ENCODE results near the gene HSD17B8. TPM values are rescaled to one million over a fixed set of nuclear protein-coding genes. Genes with fewer than 3 reads are reported as not detected.

The HSD17B8 gene
- total RNA-seq, 1 experiment from 2014 or later: 7.4 TPM

GRCh38 chr6:33164665-33165373 lies 39.6 kb upstream of the HSD17B8 start:
- intact Hi-C loops (cut with micrococcal nuclease; ENCODE audit: unreplicated experiment): no loop called here
- BruUV-seq (replicated peaks): no TSS peak
- Histone ChIP-seq H3K27ac (ENCODE audit: low read length) (no peak overlapping the region), H3K4me3 (ENCODE audit: low read depth in 2 of 2, low read length in 2 of 2) (no peak overlapping the region), H3K4me1 (ENCODE audit: control insufficient read depth, insufficient read depth, low read length) (peaks cover 13% of the 10 kb centered on the region), H3K36me3 (ENCODE audit: control insufficient read depth, insufficient read depth, low read length) (no peaks in the 10 kb centered on the region), H3K9me3 (ENCODE audit: control insufficient read depth, insufficient read depth, low read depth, low read length) (no peaks in the 10 kb centered on the region), H3K27me3 (ENCODE audit: control insufficient read depth, insufficient read depth, low read length) (no peaks in the 10 kb centered on the region)
- ChIA-PET POLR2A (no interaction called here), CTCF (interaction anchor here (0.5 kb wide), 1 partner anchor 63 kb away, joined by 3 read pairs; no protein-coding TSS in a partner anchor)
- DNase-seq (ENCODE audit: low read depth, low spot score): no peak
- ATAC-seq: no peak
- in situ Hi-C loops (cut with HindIII; ENCODE audit: low pct_unique_long_range_greater_than_20kb, low sequenced_read_pairs): no loop called here
- no peak for TF ChIP-seq POLR2AphosphoS5 (IDR thresholded peaks at IDR 0.05; ENCODE audit: low read depth, low read length)
- TF ChIP-seq SIN3A (IDR thresholded peaks at IDR 0.05; ENCODE audit: borderline replicate concordance, insufficient read depth, low read depth, low read length): no peak
- TF ChIP-seq, protein P1, sequence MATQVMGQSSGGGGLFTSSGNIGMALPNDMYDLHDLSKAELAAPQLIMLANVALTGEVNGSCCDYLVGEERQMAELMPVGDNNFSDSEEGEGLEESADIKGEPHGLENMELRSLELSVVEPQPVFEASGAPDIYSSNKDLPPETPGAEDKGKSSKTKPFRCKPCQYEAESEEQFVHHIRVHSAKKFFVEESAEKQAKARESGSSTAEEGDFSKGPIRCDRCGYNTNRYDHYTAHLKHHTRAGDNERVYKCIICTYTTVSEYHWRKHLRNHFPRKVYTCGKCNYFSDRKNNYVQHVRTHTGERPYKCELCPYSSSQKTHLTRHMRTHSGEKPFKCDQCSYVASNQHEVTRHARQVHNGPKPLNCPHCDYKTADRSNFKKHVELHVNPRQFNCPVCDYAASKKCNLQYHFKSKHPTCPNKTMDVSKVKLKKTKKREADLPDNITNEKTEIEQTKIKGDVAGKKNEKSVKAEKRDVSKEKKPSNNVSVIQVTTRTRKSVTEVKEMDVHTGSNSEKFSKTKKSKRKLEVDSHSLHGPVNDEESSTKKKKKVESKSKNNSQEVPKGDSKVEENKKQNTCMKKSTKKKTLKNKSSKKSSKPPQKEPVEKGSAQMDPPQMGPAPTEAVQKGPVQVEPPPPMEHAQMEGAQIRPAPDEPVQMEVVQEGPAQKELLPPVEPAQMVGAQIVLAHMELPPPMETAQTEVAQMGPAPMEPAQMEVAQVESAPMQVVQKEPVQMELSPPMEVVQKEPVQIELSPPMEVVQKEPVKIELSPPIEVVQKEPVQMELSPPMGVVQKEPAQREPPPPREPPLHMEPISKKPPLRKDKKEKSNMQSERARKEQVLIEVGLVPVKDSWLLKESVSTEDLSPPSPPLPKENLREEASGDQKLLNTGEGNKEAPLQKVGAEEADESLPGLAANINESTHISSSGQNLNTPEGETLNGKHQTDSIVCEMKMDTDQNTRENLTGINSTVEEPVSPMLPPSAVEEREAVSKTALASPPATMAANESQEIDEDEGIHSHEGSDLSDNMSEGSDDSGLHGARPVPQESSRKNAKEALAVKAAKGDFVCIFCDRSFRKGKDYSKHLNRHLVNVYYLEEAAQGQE (IDR thresholded peaks at IDR 0.05; ENCODE audit: insufficient read depth in 1 of 2, low read depth in 2 of 2, low read length in 1 of 2): no peak
- TF ChIP-seq, protein P2, sequence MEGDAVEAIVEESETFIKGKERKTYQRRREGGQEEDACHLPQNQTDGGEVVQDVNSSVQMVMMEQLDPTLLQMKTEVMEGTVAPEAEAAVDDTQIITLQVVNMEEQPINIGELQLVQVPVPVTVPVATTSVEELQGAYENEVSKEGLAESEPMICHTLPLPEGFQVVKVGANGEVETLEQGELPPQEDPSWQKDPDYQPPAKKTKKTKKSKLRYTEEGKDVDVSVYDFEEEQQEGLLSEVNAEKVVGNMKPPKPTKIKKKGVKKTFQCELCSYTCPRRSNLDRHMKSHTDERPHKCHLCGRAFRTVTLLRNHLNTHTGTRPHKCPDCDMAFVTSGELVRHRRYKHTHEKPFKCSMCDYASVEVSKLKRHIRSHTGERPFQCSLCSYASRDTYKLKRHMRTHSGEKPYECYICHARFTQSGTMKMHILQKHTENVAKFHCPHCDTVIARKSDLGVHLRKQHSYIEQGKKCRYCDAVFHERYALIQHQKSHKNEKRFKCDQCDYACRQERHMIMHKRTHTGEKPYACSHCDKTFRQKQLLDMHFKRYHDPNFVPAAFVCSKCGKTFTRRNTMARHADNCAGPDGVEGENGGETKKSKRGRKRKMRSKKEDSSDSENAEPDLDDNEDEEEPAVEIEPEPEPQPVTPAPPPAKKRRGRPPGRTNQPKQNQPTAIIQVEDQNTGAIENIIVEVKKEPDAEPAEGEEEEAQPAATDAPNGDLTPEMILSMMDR (IDR thresholded peaks at IDR 0.05): no peak
- no peak for TF ChIP-seq TCF7L2 (IDR thresholded peaks at IDR 0.05; ENCODE audit: low read depth, low read length)

- POLR2A ChIA-PET: no interaction called here
- in situ Hi-C loops (cut with HindIII; ENCODE audit: low pct_unique_long_range_greater_than_20kb, low sequenced_read_pairs): no loop called here
Observed at GRCh38 chr6:33165581-33166258, 38.7 kb upstream of the HSD17B8 start.

More at GRCh38 chr6:33165581-33166258, 38.7 kb upstream of the HSD17B8 start:
- Histone ChIP-seq H3K9me3 (ENCODE audit: control insufficient read depth, insufficient read depth, low read depth, low read length) (no peaks in the 10 kb centered on the region), H3K27me3 (ENCODE audit: control insufficient read depth, insufficient read depth, low read length) (no peaks in the 10 kb centered on the region), H3K27ac (ENCODE audit: low read length) (no peak overlapping the region), H3K36me3 (ENCODE audit: control insufficient read depth, insufficient read depth, low read length) (no peaks in the 10 kb centered on the region), H3K4me3 (ENCODE audit: low read depth in 2 of 2, low read length in 2 of 2) (no peak overlapping the region), H3K4me1 (ENCODE audit: control insufficient read depth, insufficient read depth, low read length) (peaks cover 13% of the 10 kb centered on the region)
- ATAC-seq (no peak), DNase-seq (ENCODE audit: low read depth, low spot score) (no peak)
- CTCF ChIA-PET: no interaction called here
- TF ChIP-seq, protein P1 (IDR thresholded peaks at IDR 0.05; ENCODE audit: insufficient read depth in 1 of 2, low read depth in 2 of 2, low read length in 1 of 2): no peak
- TF ChIP-seq TCF7L2 (IDR thresholded peaks at IDR 0.05; ENCODE audit: low read depth, low read length): no peak
- intact Hi-C loops (cut with micrococcal nuclease; ENCODE audit: unreplicated experiment): no loop called here
- BruUV-seq (replicated peaks): no TSS peak
